Renal pelvis (tissue), 4 donors: ENCODE results near the gene SHISAL2B. TPM values are rescaled to one million over a fixed set of nuclear protein-coding genes. Genes with fewer than 3 reads are reported as not detected.
"Not testable (repeated sequence)": the region's sequence is repeated elsewhere in the genome, so short reads cannot be mapped to it uniquely, and the experiment has no call there.

Experiments used
- DNase-seq: peaks from one replicate; pipeline ENCODE4 v3.0.0-alpha.2; 2013
- polyA plus RNA-seq, 3 donors: library from polyadenylated mRNA; unstranded; fragments of 120-200 nt; gene quantifications; one replicate each; pipeline ENCODE4 v1.2.1, GENCODE V29; 2013; ENCODE audit not compliant: insufficient read length in 3 of 3

Gene SHISAL2B
- polyA plus RNA-seq, 3 donors: not detected

- not testable (repeated sequence) for DNase-seq
These were observed 6.1 kb downstream of the SHISAL2B start for GRCh38 chr5:64696414-64696813.

GRCh38 chr5:64700765-64701164 is 10.5 kb downstream of the SHISAL2B start:
- DNase-seq: no peak

GRCh38 chr5:64706074-64706473 is 15.8 kb downstream of the SHISAL2B start:
- DNase-seq: not testable (repeated sequence)

GRCh38 chr5:64707191-64707590 is 16.9 kb downstream of the SHISAL2B start:
- DNase-seq: no peak

- not testable (repeated sequence) for DNase-seq
These were observed 24.2 kb downstream of the SHISAL2B start for GRCh38 chr5:64714495-64714894.

- no peak for DNase-seq
These were observed 32.3 kb downstream of the SHISAL2B start for GRCh38 chr5:64722588-64722987.

- DNase-seq: no peak
These were observed 36.8 kb downstream of the SHISAL2B start for GRCh38 chr5:64727150-64727549.

- no peak for DNase-seq
These were observed 52.1 kb downstream of the SHISAL2B start for GRCh38 chr5:64742411-64742810.

- no peak for DNase-seq
These were observed 52.5 kb downstream of the SHISAL2B start for GRCh38 chr5:64742821-64743220.

GRCh38 chr5:64744914-64745313 is 54.6 kb downstream of the SHISAL2B start:
- DNase-seq: no peak

- no peak for DNase-seq
These were observed 56.1 kb downstream of the SHISAL2B start for GRCh38 chr5:64746446-64746845.

- no peak for DNase-seq
These were observed 59.1 kb downstream of the SHISAL2B start for GRCh38 chr5:64749385-64749784.

GRCh38 chr5:64754066-64754465 is 63.8 kb downstream of the SHISAL2B start:
- DNase-seq: no peak

GRCh38 chr5:64758901-64759300 is 68.6 kb downstream of the SHISAL2B start:
- no peak for DNase-seq

GRCh38 chr5:64759960-64760660 is 69.8 kb downstream of the SHISAL2B start:
- no peak for DNase-seq

GRCh38 chr5:64763948-64764503 is 73.7 kb downstream of the SHISAL2B start:
- no peak for DNase-seq

GRCh38 chr5:64765804-64766504 is 75.7 kb downstream of the SHISAL2B start:
- no peak for DNase-seq

- DNase-seq: no peak
These were observed 76.6 kb downstream of the SHISAL2B start for GRCh38 chr5:64766941-64767340.

Other genes starting within 250 kb of the SHISAL2B start
- 1 to 10 TPM; 6.2 to 7.8 (median 7.2) TPM for gene RGS7BP, start 184.5 kb upstream of the SHISAL2B start, polyA plus RNA-seq
- 10 to 100 TPM; 17.3 to 24.9 (median 19.4) TPM for gene SREK1IP1, start 78.2 kb downstream of the SHISAL2B start, polyA plus RNA-seq
- gene CWC27, start 78.4 kb downstream of the SHISAL2B start, polyA plus RNA-seq: 10 to 100 TPM; 32.5 to 40.1 (median 35.2) TPM